HG02981 (cell line): ENCODE results near the gene LYPLAL1.
A peak's percentile ranks its signal among the peaks of the same experiment; 100 is the strongest.

Experiments
- ATAC-seq: cut with Tn5 transposase; IDR thresholded peaks from one replicate; pipeline ENCODE4 v1.9.1; 2021; ENCODE audit warnings: mild to moderate bottlenecking, moderate library complexity; ENCODE audit not compliant: unreplicated experiment

The LYPLAL1 gene

GRCh38 chr1:219173758-219174459 lies at the start of gene LYPLAL1:
Gene LYPLAL1, plus strand, starts transcription at chr1:219173878. Its CDS starts 13 bp downstream, at chr1:219173891.
- peak; percentile 62 for ATAC-seq

- ATAC-seq = no peak
These were observed 49.5 kb upstream of the LYPLAL1 start for GRCh38 chr1:219124163-219124562.

- ATAC-seq = no peak
These were observed 48.3 kb upstream of the LYPLAL1 start for GRCh38 chr1:219125342-219125741.

GRCh38 chr1:219126377-219126776 lies 47.3 kb upstream of the LYPLAL1 start:
- no peak for ATAC-seq

- ATAC-seq = no peak
These were observed 44.7 kb upstream of the LYPLAL1 start for GRCh38 chr1:219128957-219129356.

- no peak for ATAC-seq
These were observed 43.2 kb upstream of the LYPLAL1 start for GRCh38 chr1:219130366-219130935.

GRCh38 chr1:219132939-219133338 lies 40.7 kb upstream of the LYPLAL1 start:
- no peak for ATAC-seq

GRCh38 chr1:219138747-219139146 lies 34.9 kb upstream of the LYPLAL1 start:
- peak; percentile 93 for ATAC-seq

GRCh38 chr1:219140303-219140877 lies 33.3 kb upstream of the LYPLAL1 start:
- ATAC-seq = no peak

- no peak for ATAC-seq
These were observed 29.9 kb upstream of the LYPLAL1 start for GRCh38 chr1:219143735-219144134.

GRCh38 chr1:219144658-219145315 lies 28.9 kb upstream of the LYPLAL1 start:
- no peak for ATAC-seq

GRCh38 chr1:219147571-219148019 lies 26.1 kb upstream of the LYPLAL1 start:
- no peak for ATAC-seq

GRCh38 chr1:219149009-219149577 lies 24.6 kb upstream of the LYPLAL1 start:
- ATAC-seq = no peak

- no peak for ATAC-seq
These were observed 23.7 kb upstream of the LYPLAL1 start for GRCh38 chr1:219149953-219150352.

GRCh38 chr1:219150913-219151312 lies 22.8 kb upstream of the LYPLAL1 start:
- ATAC-seq = no peak

GRCh38 chr1:219151467-219151866 lies 22.2 kb upstream of the LYPLAL1 start:
- no peak for ATAC-seq

- no peak for ATAC-seq
These were observed 20.9 kb upstream of the LYPLAL1 start for GRCh38 chr1:219152751-219153150.

- no peak for ATAC-seq
These were observed 20.0 kb upstream of the LYPLAL1 start for GRCh38 chr1:219153723-219154122.

- ATAC-seq = no peak
These were observed 18.5 kb upstream of the LYPLAL1 start for GRCh38 chr1:219155135-219155534.

GRCh38 chr1:219159946-219160645 lies 13.6 kb upstream of the LYPLAL1 start:
- peak; percentile 68 for ATAC-seq

GRCh38 chr1:219160967-219161366 lies 12.7 kb upstream of the LYPLAL1 start:
- no peak for ATAC-seq
